Cardiac septum (tissue), 1 donor: ENCODE data around the gene XDH. TPM values are rescaled to one million over a fixed set of nuclear protein-coding genes. Genes with fewer than 3 reads are reported as not detected.

Source experiments
- DNase-seq: peaks from one replicate; pipeline ENCODE4 v3.0.0-alpha.2; 2020; ENCODE audit warnings: low spot score
- intact Hi-C: fragments of 100-400 bp; cut with DNase I; formaldehyde crosslinking; loops from one replicate; pipeline ENCODE4 v1.14.0; 2022
- long read RNA-seq: library from polyadenylated mRNA; unstranded; transcript quantifications from one replicate; pipeline ENCODE4 v2.0.0, GENCODE V29; 2021
- total RNA-seq: library from RNA; stranded (reverse); fragmentation: NEBNext Ultra II Directional; extraction: Animal tissue kit (Norgen Biotek cat#: 25700); gene quantifications from one replicate; pipeline ENCODE4 v1.2.1, GENCODE V29; 2021
- donor health status: DM: no; HTN: no; CAD: no.

XDH gene
- total RNA-seq = not detected
- long read RNA-seq = 0 reads

- intact Hi-C loops = no loop called here
- DNase-seq = no peak
These were observed at the start of gene XDH for GRCh38 chr2:31414601-31415241. Gene XDH (minus strand): TSS chr2:31414742. CDS start chr2:31414666, 76 bp downstream.

GRCh38 chr2:31457651-31458050, 43.1 kb upstream of the XDH start:
- intact Hi-C loops = no loop called here

GRCh38 chr2:31446848-31447247, 32.3 kb upstream of the XDH start:
- intact Hi-C loops = no loop called here
- DNase-seq = no peak

More at GRCh38 chr2:31457651-31458050, 43.1 kb upstream of the XDH start:
- DNase-seq = no peak

GRCh38 chr2:31442376-31442775, 27.8 kb upstream of the XDH start:
- no peak for DNase-seq

GRCh38 chr2:31440764-31441163, 26.2 kb upstream of the XDH start:
- no peak for DNase-seq
- intact Hi-C loops = no loop called here

More at GRCh38 chr2:31442376-31442775, 27.8 kb upstream of the XDH start:
- intact Hi-C loops = no loop called here

- no peak for DNase-seq
- intact Hi-C loops = no loop called here
These were observed 20.4 kb upstream of the XDH start for GRCh38 chr2:31434911-31435310.

- no peak for DNase-seq
- intact Hi-C loops = no loop called here
These were observed 19.0 kb upstream of the XDH start for GRCh38 chr2:31433541-31433940.

- intact Hi-C loops = no loop called here
- DNase-seq = no peak
These were observed 16.1 kb upstream of the XDH start for GRCh38 chr2:31430439-31431165.

- intact Hi-C loops = no loop called here
- DNase-seq = no peak
These were observed 15.4 kb upstream of the XDH start for GRCh38 chr2:31429759-31430438.

- intact Hi-C loops = no loop called here
- DNase-seq = no peak
These were observed 14.5 kb upstream of the XDH start for GRCh38 chr2:31429040-31429439.

- intact Hi-C loops = no loop called here
- DNase-seq = no peak
These were observed 13.5 kb upstream of the XDH start for GRCh38 chr2:31428001-31428418.

GRCh38 chr2:31426096-31426495, 11.6 kb upstream of the XDH start:
- intact Hi-C loops = no loop called here

GRCh38 chr2:31421634-31422033, 7.1 kb upstream of the XDH start:
- no peak for DNase-seq
- intact Hi-C loops = no loop called here

More at GRCh38 chr2:31426096-31426495, 11.6 kb upstream of the XDH start:
- DNase-seq = no peak

- intact Hi-C loops = no loop called here
- DNase-seq = no peak
These were observed 6.4 kb upstream of the XDH start for GRCh38 chr2:31420936-31421335.

GRCh38 chr2:31419386-31419785, 4.8 kb upstream of the XDH start:
- no peak for DNase-seq
- intact Hi-C loops = no loop called here

GRCh38 chr2:31415421-31415820, 879 bp upstream of the XDH start:
- DNase-seq = no peak
- intact Hi-C loops = no loop called here

- intact Hi-C loops = no loop called here
- DNase-seq = no peak
These were observed 536 bp downstream of the XDH start for GRCh38 chr2:31413862-31414550.

GRCh38 chr2:31413025-31413424, 1.5 kb downstream of the XDH start:
- no peak for DNase-seq
- intact Hi-C loops = no loop called here

- DNase-seq = no peak
- intact Hi-C loops = no loop called here
These were observed 2.8 kb downstream of the XDH start for GRCh38 chr2:31411771-31412170.
